HT1080 (cell line): ENCODE data around the gene RHO. TPM values are rescaled to one million over a fixed set of nuclear protein-coding genes. Genes with fewer than 3 reads are reported as not detected.
"Not testable (repeated sequence)": the region's sequence is repeated elsewhere in the genome, so short reads cannot be mapped to it uniquely, and the experiment has no call there.

Source experiments
- DNase-seq: peaks from one replicate; pipeline ENCODE4 v3.0.0-alpha.2; 2015; ENCODE audit warnings: low read depth
- total RNA-seq: library from RNA; depleted of rRNA; stranded (reverse); fragments of >200 nt; shearing (Covaris generic); gene quantifications from 2 replicates; pipeline ENCODE4 v1.2.3, GENCODE V29; 2014

Gene RHO
- total RNA-seq, 1 experiment from 2014 or later = not detected

GRCh38 chr3:129543156-129543790 lies 14.8 kb downstream of the RHO start, which contains the start of gene H1-8:
TSS of gene H1-8 (plus strand) at chr3:129543175. CDS start at chr3:129543219, 44 bp downstream.
- no peak for DNase-seq

DNA sequence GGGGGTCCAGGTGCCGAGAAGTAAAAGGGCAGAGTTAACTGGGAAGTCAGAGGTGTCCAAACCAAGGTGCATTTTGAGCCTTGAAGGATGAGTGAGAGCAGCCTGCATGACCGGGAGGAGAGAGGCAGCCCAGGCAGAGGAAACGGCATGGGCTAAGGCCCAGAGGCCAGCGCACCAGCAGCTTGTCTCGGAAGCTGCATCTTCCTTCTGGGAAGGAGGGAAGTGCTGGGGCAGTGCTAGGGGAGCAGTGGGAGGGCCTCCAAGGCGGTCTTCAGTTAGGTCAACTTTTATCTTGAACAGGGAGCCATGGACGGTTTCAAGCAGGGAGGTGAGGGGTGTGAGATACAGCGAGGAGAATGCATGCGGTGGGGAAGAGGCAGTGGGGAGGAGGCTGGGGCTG lies 15.6 kb downstream of the RHO start:
- DNase-seq = no peak

DNA sequence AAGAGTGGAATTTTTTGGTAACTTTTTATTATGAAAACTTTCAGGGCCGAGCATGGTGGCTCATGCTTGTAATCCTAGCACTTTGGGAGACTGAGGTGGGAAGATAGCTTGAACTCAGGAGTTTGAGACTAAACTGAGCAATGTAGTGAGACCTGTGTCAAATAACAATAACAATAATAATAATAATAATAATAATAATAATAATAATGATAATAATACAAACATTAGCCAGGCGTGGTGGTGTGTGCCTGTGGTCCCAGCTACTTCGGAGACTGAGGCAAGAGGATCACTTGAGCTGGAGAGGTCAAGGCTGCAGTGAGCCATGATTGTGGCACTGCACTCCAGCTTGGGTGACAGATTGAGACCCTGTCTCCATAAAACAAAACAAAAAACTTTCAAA lies 17.5 kb downstream of the RHO start:
- DNase-seq = not testable (repeated sequence)

DNA sequence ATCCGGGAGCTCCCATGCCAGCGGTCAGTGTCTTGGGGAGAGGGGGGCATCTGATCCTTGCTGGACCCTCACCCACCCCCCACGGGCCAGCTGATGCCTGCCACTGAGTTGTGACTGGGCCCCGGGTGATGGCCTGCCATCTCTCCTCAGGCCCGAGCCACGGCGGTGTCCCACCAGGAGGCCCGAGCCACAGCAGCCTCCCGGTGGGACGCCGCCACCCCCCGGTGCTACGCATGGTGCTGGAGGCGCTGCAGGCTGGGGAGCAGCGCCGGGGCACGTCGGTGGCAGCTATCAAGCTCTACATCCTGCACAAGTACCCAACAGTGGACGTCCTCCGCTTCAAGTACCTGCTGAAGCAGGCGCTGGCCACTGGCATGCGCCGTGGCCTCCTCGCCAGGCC lies 18.8 kb downstream of the RHO start:
- no peak for DNase-seq

- no peak for DNase-seq
These were observed 19.9 kb downstream of the RHO start for GRCh38 chr3:129548104-129548965.

GRCh38 chr3:129549006-129549800 lies 20.8 kb downstream of the RHO start:
- peak; percentile 74 for DNase-seq

- no peak for DNase-seq
These were observed 21.4 kb downstream of the RHO start for GRCh38 chr3:129549805-129550204.

- DNase-seq = no peak
These were observed 24.0 kb downstream of the RHO start for GRCh38 chr3:129552287-129553050.

DNA sequence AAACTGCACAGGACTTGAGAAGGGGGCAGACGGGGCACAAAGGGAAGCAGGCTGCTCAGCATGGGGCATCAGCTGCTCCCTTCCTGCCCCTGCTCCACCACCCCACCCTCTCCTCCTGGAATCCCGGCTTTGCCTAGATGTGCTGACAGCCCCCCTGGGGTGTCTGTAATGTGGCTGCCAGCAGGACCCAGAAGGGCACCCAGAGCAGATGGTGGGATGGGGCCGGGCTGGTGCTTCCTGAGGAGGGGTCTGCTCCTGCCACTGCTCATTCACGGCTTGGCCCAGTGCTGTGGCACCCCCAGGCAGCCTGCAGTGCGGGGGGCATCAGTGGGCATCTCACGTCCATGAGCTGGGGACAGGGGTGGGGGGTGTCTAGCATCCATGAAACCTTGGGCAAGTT lies 24.7 kb downstream of the RHO start:
- no peak for DNase-seq

- no peak for DNase-seq
These were observed 25.3 kb downstream of the RHO start for GRCh38 chr3:129553719-129554118.

GRCh38 chr3:129554356-129555152 lies 26.1 kb downstream of the RHO start:
- no peak for DNase-seq

DNA sequence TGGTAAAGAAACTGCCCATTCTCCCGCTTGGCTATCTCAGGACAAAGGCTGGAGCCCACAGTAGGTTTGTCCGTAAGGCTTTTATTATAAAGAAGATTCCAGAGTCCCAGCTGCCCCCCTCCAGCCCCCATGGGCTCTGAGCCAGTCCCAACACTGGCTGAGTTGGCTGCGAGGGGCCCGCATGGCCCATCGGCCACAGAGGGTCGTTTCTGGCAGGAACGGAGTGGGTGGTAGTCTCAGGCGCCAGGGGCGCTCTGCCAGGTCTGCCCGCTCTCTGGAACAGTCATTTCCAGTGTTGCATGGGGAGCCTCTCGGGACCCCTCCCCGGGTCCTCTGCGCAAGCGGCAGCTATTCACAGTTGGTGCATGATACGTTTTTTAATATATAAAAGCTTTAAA lies 26.7 kb downstream of the RHO start:
- no peak for DNase-seq

GRCh38 chr3:129555616-129556357 lies 27.3 kb downstream of the RHO start:
- no peak for DNase-seq

DNA sequence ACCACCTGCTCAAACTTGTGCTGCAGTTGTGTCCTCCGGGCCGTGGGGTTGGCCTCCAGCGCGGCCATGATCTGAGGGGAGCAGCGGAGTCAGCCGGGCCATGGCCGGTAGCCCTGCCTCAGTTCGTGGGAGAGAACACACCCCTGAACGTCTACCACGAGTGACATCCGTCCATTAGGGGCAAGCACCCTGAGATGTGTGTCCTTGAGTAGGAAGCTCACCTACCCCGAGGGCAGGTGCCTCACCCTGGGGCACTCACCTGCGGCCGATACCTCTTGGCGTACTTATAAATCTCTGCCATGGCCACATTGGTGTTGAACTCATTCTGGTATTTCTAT lies 27.9 kb downstream of the RHO start:
- no peak for DNase-seq

- DNase-seq = no peak
These were observed 28.6 kb downstream of the RHO start for GRCh38 chr3:129556890-129557547.

GRCh38 chr3:129557548-129557894 lies 29.1 kb downstream of the RHO start:
- DNase-seq = no peak

DNA sequence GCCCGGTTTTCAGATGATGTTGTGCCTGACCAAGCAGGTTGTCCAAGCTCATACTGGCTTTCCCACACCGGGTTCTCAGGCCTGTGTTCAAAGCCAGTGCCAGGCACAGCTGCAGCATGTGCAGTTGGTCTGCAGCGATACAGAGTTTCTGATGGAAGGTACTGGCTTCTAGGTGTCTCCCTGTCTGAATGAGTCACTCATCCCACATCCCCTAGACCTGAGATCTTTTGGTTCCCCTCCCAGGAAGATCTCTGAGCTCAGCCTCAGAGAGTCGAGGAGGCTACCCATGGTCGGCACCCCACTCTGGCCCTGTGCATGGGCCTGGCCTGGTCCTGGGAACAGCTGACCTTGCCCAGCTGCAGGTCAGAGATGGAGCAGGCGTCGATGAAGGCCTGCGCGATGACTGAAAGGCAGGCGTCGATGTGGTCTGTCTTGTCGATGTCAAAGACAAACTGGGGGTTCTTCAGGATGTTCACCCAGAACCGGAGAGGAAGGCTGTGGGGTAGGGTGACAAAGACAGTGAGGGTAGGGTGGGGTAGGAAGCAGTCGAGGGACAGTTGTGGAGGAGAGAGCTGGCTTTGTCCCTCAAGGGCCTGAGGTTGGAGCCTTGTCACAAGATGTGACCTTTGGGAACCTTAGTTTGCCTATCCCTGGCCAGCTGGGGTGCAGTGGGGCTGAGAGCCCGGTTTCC lies 29.8 kb downstream of the RHO start:
- DNase-seq = peak; percentile 67

DNA sequence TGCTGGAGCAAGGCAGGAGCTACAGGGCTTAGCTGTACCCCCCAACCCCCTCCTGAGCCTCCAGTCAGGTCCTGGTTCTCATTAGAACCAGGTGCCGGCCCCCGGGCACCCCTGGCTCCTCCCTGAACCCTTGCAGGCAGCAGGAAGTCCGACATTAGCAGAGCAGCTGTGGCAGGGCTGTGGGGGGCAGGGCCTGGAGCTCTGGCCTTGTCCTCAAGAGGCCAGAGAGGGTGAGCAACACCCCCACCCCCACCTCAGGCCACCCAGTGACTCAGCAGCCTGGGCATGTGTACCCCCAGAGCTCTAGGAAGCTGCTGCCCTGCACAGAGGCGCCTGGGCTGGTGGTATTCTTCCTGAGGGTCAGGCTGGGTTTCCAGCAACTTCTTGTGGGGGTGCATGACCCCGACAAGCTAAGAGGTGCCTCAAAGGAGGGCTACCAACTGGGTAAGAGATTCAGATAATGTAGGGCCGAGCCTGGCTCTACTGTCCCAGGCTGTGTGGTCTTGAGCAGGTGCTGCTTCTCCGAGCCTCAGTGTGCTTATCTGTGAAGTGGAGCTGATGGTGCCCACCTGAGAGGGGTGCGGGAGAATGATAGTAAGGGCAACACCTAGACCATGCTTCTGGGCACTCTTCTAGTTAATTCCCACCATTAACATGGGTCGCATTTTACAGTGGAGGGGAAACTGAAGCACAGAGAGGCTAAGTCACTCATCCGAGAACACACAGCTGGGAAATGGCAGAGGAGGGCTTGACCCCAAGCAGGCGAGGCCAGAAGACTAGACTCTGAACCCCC lies 30.5 kb downstream of the RHO start:
- DNase-seq = peak; percentile 84
